Esophagus muscularis mucosa (tissue), 3 donors: Measurements from ENCODE around the gene NUTF2.

Source experiments
- CTCF ChIP-seq, 3 experiments: fragments of 200-600 bp in 2 of 3; fragments of 450-650 bp in 1 of 3; sonication (generic) in 2 of 3; IDR thresholded peaks; one replicate each; pipeline ENCODE4 v1.5.1; 2017 to 2019; ENCODE audit warnings: antibody characterized with exemption in 3 of 3, mild to moderate bottlenecking in 2 of 3, moderate library complexity in 1 of 3
- POLR2AphosphoS5 ChIP-seq, 2 donors: sonication (generic); formaldehyde crosslinking; IDR thresholded peaks; one replicate each; pipeline ENCODE4 v1.6.1; 2017; ENCODE audit warnings: antibody characterized with exemption in 2 of 2

GRCh38 chr16:67907397-67908180 is 60.9 kb downstream of the NUTF2 start:
- no peak for TF ChIP-seq CTCF (IDR thresholded peaks at IDR 0.05)
- no peak for TF ChIP-seq POLR2AphosphoS5 (IDR thresholded peaks at IDR 0.05)
